Endothelial cell of umbilical vein (primary cell): Measurements from ENCODE around the gene TVP23A. TPM values are rescaled to one million over a fixed set of nuclear protein-coding genes. Genes with fewer than 3 reads are reported as not detected.

ENCODE experiments used
- BruUV-seq: library from RNA; stranded (reverse); fragments of 400-500 nt; replicated peaks from 2 replicates; lab custom pipeline; 2021; lab: Mats Ljungman, UMichigan
- CTCF ChIA-PET: fragments of 300-600, 350-600 bp; sonication (Branson Sonifier 250); formaldehyde crosslinking; loops from one replicate; lab custom pipeline; 2021; ENCODE audit warnings: antibody characterized with exemption, inconsistent platforms; lab: Charles Lee
- POLR2A ChIA-PET: fragments of 300-600, 350-600 bp; sonication (Branson Sonifier 250); formaldehyde crosslinking; loops from one replicate; lab custom pipeline; 2021; ENCODE audit warnings: antibody characterized with exemption, inconsistent platforms; lab: Charles Lee
- DNase-seq: peaks from one replicate; pipeline ENCODE4 v3.0.0-alpha.2; 2011; ENCODE audit warnings: low read depth, low spot score
- FAIRE-seq: peaks from 2 replicates; lab custom pipeline; 2011; peaks lifted over from hg19 to GRCh38; lab: Jason Lieb, UNC
- H2AFZ ChIP-seq: 2 replicates; pipeline ENCODE4 v1.6.0; 2012; ENCODE audit warnings: low read depth, low read length, control low read depth, inconsistent platforms
- H3K27ac ChIP-seq: 2 replicates; pipeline ENCODE4 v1.5.1; 2011; ENCODE audit warnings: low read depth, mild to moderate bottlenecking, control low read depth, low read length, moderate library complexity; ENCODE audit not compliant: insufficient read depth
- H3K27me3 ChIP-seq, 2 experiments: 2 replicates each; pipeline versions ENCODE4 v1.6.0 to v1.6.1; 2011; ENCODE audit warnings: low read length in 2 of 2, mixed read lengths in 1 of 2; ENCODE audit not compliant: control insufficient read depth in 2 of 2, insufficient read depth in 2 of 2
- H3K36me3 ChIP-seq, 2 experiments: 2 replicates in 1 of 2; 3 replicates in 1 of 2; pipeline ENCODE4 v1.5.1; 2011; ENCODE audit warnings: low read length in 2 of 2, mild to moderate bottlenecking in 1 of 2, moderate library complexity in 1 of 2; ENCODE audit not compliant: control insufficient read depth in 2 of 2, insufficient read depth in 2 of 2; ENCODE audit errors: extremely low read depth in 1 of 2
- H3K4me1 ChIP-seq: 3 replicates; pipeline ENCODE4 v1.5.1; 2011; ENCODE audit warnings: mild to moderate bottlenecking, low read length; ENCODE audit not compliant: control insufficient read depth, insufficient read depth; ENCODE audit errors: extremely low read depth
- H3K4me2 ChIP-seq: 2 replicates; pipeline ENCODE4 v1.6.1; 2011; ENCODE audit warnings: low read length, control low read depth, mixed read lengths; ENCODE audit not compliant: insufficient read depth
- H3K4me3 ChIP-seq, 3 experiments: fragments of 200-600 bp in 1 of 3; sonication (generic), shearing (Covaris generic) in 1 of 3; replicated peaks in 1 of 3; 2 replicates each; pipeline ENCODE4 v1.5.1; 2011 to 2016; ENCODE audit warnings: control low read depth in 3 of 3, low read length in 3 of 3, mild to moderate bottlenecking in 2 of 3, inconsistent platforms in 1 of 3, low read depth in 1 of 3, moderate library complexity in 1 of 3; ENCODE audit not compliant: insufficient read depth in 1 of 3
- H3K79me2 ChIP-seq: 2 replicates; pipeline ENCODE4 v1.6.0; 2012; ENCODE audit warnings: low read length, inconsistent platforms; ENCODE audit not compliant: control insufficient read depth, insufficient read depth
- H3K9ac ChIP-seq: replicated peaks from 2 replicates; pipeline ENCODE3; 2011; ENCODE audit warnings: low read length, control low read depth; ENCODE audit not compliant: insufficient read depth; ENCODE audit errors: extremely low read depth
- H3K9me1 ChIP-seq: replicated peaks from 3 replicates; pipeline ENCODE4 v1.6.0; 2011; ENCODE audit warnings: mild to moderate bottlenecking, low read length; ENCODE audit not compliant: control insufficient read depth, insufficient read depth; ENCODE audit errors: extremely low read depth
- H3K9me3 ChIP-seq: replicated peaks from 2 replicates; pipeline ENCODE4 v1.5.1; 2012; ENCODE audit warnings: low read length, inconsistent platforms; ENCODE audit not compliant: control insufficient read depth, insufficient read depth
- H4K20me1 ChIP-seq: replicated peaks from 2 replicates; pipeline ENCODE3; 2011; ENCODE audit warnings: mild to moderate bottlenecking, low read length; ENCODE audit not compliant: control insufficient read depth, insufficient read depth; ENCODE audit errors: extremely low read depth
- EZH2 ChIP-seq: IDR thresholded peaks from 2 replicates; pipeline ENCODE4 v1.6.1; 2012; ENCODE audit warnings: borderline replicate concordance, low read depth, mild to moderate bottlenecking, moderate library complexity, low read length, inconsistent platforms; ENCODE audit not compliant: severe bottlenecking
- FOS ChIP-seq: IDR thresholded peaks from 2 replicates; pipeline ENCODE4 v1.6.1; 2011; ENCODE audit warnings: mild to moderate bottlenecking, low read length, moderate library complexity, borderline replicate concordance; ENCODE audit not compliant: insufficient read depth
- GATA2 ChIP-seq: IDR thresholded peaks from 2 replicates; pipeline ENCODE4 v1.7.0; 2011; ENCODE audit warnings: low read depth, mild to moderate bottlenecking, moderate library complexity, mixed read lengths, low read length; ENCODE audit not compliant: insufficient read length, insufficient read depth
- JUN ChIP-seq: IDR thresholded peaks from 2 replicates; pipeline ENCODE4 v1.6.1; 2011; ENCODE audit warnings: borderline replicate concordance, low read depth; ENCODE audit not compliant: insufficient read length, insufficient read depth
- MYC ChIP-seq: IDR thresholded peaks from one replicate; pipeline ENCODE4 v1.6.1; 2011; ENCODE audit warnings: mild to moderate bottlenecking, low read depth, low read length
- POLR2A ChIP-seq: IDR thresholded peaks from 2 replicates; pipeline ENCODE4 v1.6.1; 2012; ENCODE audit warnings: low read depth, mild to moderate bottlenecking, control low read depth, low read length
- POLR2AphosphoS5 ChIP-seq: IDR thresholded peaks from 2 replicates; pipeline ENCODE4 v1.6.1; 2012; ENCODE audit warnings: low read depth, mild to moderate bottlenecking, control low read depth, low read length, moderate library complexity; ENCODE audit not compliant: insufficient read depth
- dilution Hi-C: fragments of 300-500 bp; cut with MboI; formaldehyde crosslinking; loops from one replicate; pipeline ENCODE4 v1.15.0; 2019; ENCODE audit warnings: low sequenced_read_pairs; ENCODE audit not compliant: extremely low pct_ligation_motif_present
- intact Hi-C: fragments of 100-400 bp; cut with micrococcal nuclease; formaldehyde crosslinking; loops from one replicate; pipeline ENCODE4 v1.10.0; 2022
- polyA plus RNA-seq, 4 experiments: library from polyadenylated mRNA; depleted of rRNA in 3 of 4; stranded (reverse) in 3 of 4; unstranded in 1 of 4; fragments of >200 nt; gene quantifications; 2 replicates each; pipeline versions ENCODE4 v1.2.1 to v1.2.3, GENCODE V29; 2011 to 2012; ENCODE audit warnings: missing spikeins in 1 of 4
- total RNA-seq: library from RNA; stranded (reverse); gene quantifications from 2 replicates; pipeline ENCODE4 v1.2.3, GENCODE V29; 2021
- TF ChIP-seq, protein P1 (sequence below): IDR thresholded peaks from 2 replicates; pipeline ENCODE4 v1.6.1; 2011; ENCODE audit not compliant: insufficient read depth, insufficient read length
- TF ChIP-seq, protein P2 (sequence below), 2 donors: IDR thresholded peaks; 1 replicate in 1 of 2; 2 replicates in 1 of 2; pipeline ENCODE4 v1.5.1; 2011; ENCODE audit warnings: low read length in 2 of 2, mild to moderate bottlenecking in 2 of 2, moderate library complexity in 2 of 2, control low read depth in 1 of 2, inconsistent platforms in 1 of 2, low read depth in 1 of 2; ENCODE audit not compliant: insufficient read depth in 1 of 2; ENCODE audit errors: extremely low read depth in 1 of 2

Gene TVP23A
- total and polyA plus RNA-seq, 2 donors (not counting 3 experiments of a cell fraction or from before 2014, with no cell fraction given): not detected

DNA sequence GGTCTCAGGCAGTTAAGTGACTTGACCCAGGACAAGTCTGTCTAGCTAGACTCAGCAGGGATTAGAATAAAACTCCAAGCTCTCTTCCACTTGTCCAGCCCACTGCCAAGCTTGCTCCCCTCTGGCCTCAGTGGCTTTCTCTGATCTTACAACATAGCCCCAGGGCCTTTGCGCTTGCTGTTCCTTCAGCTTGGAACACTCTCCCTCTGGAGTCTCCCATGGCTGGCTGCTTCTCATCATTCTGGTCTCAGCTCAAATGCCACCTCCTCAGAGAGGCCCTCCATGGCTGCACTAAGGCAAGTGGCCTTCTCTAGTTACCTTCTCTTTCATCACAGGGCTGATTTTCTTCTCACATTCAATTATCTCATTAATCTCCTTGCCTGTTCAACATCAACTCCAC, 1.1 kb downstream of the TVP23A start:
- TF ChIP-seq, protein P1, sequence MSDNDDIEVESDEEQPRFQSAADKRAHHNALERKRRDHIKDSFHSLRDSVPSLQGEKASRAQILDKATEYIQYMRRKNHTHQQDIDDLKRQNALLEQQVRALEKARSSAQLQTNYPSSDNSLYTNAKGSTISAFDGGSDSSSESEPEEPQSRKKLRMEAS: no peak
- TF ChIP-seq MYC (no peak), FOS (no peak), GATA2 (no peak), JUN (no peak), POLR2A (no peak), EZH2 (no peak), POLR2AphosphoS5 (no peak)
- TF ChIP-seq, protein P2, sequence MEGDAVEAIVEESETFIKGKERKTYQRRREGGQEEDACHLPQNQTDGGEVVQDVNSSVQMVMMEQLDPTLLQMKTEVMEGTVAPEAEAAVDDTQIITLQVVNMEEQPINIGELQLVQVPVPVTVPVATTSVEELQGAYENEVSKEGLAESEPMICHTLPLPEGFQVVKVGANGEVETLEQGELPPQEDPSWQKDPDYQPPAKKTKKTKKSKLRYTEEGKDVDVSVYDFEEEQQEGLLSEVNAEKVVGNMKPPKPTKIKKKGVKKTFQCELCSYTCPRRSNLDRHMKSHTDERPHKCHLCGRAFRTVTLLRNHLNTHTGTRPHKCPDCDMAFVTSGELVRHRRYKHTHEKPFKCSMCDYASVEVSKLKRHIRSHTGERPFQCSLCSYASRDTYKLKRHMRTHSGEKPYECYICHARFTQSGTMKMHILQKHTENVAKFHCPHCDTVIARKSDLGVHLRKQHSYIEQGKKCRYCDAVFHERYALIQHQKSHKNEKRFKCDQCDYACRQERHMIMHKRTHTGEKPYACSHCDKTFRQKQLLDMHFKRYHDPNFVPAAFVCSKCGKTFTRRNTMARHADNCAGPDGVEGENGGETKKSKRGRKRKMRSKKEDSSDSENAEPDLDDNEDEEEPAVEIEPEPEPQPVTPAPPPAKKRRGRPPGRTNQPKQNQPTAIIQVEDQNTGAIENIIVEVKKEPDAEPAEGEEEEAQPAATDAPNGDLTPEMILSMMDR (IDR thresholded peaks at IDR 0.05; ENCODE audit: extremely low read depth in 1 of 2, insufficient read depth in 1 of 2, low read depth in 1 of 2, low read length in 2 of 2): no peak
- Histone ChIP-seq H3K9ac (no peak overlapping the region), H3K36me3 (no peaks in the 10 kb centered on the region), H4K20me1 (no peaks in the 10 kb centered on the region), H3K4me1 (no peaks in the 10 kb centered on the region), H2AFZ (no peak overlapping the region), H3K4me3 (no peak overlapping the region), H3K9me1 (no peaks in the 10 kb centered on the region), H3K79me2 (no peaks in the 10 kb centered on the region), H3K27me3 (peaks cover 0 to 6% of the 10 kb centered on the region in 2 experiments), H3K27ac (no peak overlapping the region), H3K9me3 (no peaks in the 10 kb centered on the region), H3K4me2 (no peak overlapping the region)
- ChIA-PET CTCF (no interaction called here), POLR2A (no interaction called here)
- dilution Hi-C loops: no loop called here
- FAIRE-seq (no peak), DNase-seq (no peak)
- intact Hi-C loops: no loop called here
- no TSS peak for BruUV-seq
